ENCODE results near the gene NSUN3. TPM values are rescaled to one million over a fixed set of nuclear protein-coding genes. Genes with fewer than 3 reads are reported as not detected.

Gene NSUN3
- total and polyA plus RNA-seq, 12 donors = 3.1 to 18.9 (median 12.1) TPM

DNA sequence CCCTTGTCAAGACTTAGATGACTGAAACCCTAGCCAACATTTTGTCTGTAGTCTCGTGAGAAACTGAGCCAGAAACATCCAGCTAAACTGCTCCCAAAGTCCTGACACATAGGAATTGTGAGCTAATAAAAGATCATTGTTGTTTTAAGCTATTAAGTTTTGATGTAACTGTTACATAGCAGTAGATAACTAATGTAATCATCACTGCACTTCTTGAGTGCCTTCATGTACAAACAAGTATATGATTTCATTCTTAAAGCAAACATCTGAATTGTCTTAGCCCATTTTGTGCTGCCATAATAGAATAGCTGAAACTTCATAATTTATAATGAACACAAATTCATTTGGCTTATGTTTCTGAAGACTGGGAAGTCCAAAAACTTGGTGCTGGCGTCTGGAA, 87.3 kb downstream of the NSUN3 start:
- Histone ChIP-seq H3K4me3 (no peak overlapping the region), H3K27ac (no peak overlapping the region), H3K36me3 (replicated peaks in 1 of 2) (no peaks in the 10 kb centered on the region), H3K27me3 (no peaks in the 10 kb centered on the region), H3K9me3 (replicated peaks in 1 of 3) (no peaks in the 10 kb centered on the region), H3K4me1 (replicated peaks in 1 of 2) (no peaks in the 10 kb centered on the region)
- TF ChIP-seq POLR2A (IDR thresholded peaks at IDR 0.05) = no peak
- TF ChIP-seq, protein P1, sequence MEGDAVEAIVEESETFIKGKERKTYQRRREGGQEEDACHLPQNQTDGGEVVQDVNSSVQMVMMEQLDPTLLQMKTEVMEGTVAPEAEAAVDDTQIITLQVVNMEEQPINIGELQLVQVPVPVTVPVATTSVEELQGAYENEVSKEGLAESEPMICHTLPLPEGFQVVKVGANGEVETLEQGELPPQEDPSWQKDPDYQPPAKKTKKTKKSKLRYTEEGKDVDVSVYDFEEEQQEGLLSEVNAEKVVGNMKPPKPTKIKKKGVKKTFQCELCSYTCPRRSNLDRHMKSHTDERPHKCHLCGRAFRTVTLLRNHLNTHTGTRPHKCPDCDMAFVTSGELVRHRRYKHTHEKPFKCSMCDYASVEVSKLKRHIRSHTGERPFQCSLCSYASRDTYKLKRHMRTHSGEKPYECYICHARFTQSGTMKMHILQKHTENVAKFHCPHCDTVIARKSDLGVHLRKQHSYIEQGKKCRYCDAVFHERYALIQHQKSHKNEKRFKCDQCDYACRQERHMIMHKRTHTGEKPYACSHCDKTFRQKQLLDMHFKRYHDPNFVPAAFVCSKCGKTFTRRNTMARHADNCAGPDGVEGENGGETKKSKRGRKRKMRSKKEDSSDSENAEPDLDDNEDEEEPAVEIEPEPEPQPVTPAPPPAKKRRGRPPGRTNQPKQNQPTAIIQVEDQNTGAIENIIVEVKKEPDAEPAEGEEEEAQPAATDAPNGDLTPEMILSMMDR (IDR thresholded peaks at IDR 0.05) = no peak
- no peak for DNase-seq
- intact Hi-C loops (cut with DNase I) = no loop called here
- WGBS, 4 donors = 41 to 54% (median 45%) methylated on average over 2 of the region's 2 CpGs

DNA sequence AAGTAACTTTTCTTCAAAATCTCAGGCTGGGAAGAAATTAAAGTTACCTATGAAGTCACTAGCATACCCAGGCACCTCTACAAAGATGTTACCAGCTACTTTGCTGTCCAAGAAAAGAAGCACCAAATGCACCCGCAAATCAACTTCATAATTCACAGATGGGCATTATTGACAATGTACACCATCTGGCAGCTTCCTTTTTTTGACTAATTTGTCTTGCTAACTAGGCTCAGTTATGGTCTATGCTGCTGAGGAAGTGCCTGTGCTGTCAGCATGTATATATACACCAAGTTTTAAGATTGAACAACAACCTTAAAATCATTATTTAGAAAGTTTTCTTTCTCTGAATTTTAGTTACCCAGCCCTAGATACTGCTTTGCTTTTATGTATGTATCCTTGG, 93.8 kb downstream of the NSUN3 start:
- H3K36me3 ChIP-seq (replicated peaks in 1 of 2) = no peaks in the 10 kb centered on the region
- intact Hi-C loops (cut with DNase I) = no loop called here
- no peaks in the 10 kb centered on the region for H3K9me3 ChIP-seq (replicated peaks in 1 of 3)
- TF ChIP-seq, protein P1 (IDR thresholded peaks at IDR 0.05) = no peak
- no peak for TF ChIP-seq POLR2A (IDR thresholded peaks at IDR 0.05)
- 70 to 91% (median 77%) methylated on average over 1 of the region's 1 CpG for WGBS, 4 donors
- H3K4me1 ChIP-seq (replicated peaks in 1 of 2) = no peaks in the 10 kb centered on the region
- no peaks in the 10 kb centered on the region for H3K27me3 ChIP-seq
- no peak overlapping the region for H3K27ac ChIP-seq
- H3K4me3 ChIP-seq = no peak overlapping the region
- DNase-seq = no peak

DNA sequence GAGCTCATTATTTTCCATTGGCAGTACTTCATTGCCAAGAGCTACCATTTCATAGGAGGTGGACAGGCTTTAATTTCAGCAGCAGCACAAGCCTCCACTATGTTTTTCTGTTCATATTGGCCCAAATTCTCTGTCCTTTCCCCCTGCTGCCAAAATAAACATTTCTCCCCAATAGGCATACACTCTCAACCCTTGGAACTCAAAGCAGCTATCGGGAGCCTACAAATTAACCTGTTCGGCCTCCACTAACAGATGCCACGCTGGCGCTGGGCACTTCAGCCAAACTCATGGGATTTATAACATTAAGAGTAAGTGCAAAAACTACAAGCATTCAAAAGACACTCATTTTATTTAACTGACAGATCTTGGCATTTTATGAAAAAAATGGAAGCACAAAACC, 95.7 kb downstream of the NSUN3 start:
- intact Hi-C loops (cut with DNase I) = no loop called here
- no peak overlapping the region for H3K27ac ChIP-seq
- no peaks in the 10 kb centered on the region for H3K4me1 ChIP-seq (replicated peaks in 1 of 2)
- H3K27me3 ChIP-seq = no peaks in the 10 kb centered on the region
- TF ChIP-seq, protein P1 (IDR thresholded peaks at IDR 0.05) = no peak
- no peak for TF ChIP-seq POLR2A (IDR thresholded peaks at IDR 0.05)
- H3K36me3 ChIP-seq (replicated peaks in 1 of 2) = no peaks in the 10 kb centered on the region
- H3K4me3 ChIP-seq = no peak overlapping the region
- no peak for DNase-seq
- H3K9me3 ChIP-seq (replicated peaks in 1 of 3) = no peaks in the 10 kb centered on the region
- WGBS, 4 donors = 83 to 90% (median 85%) methylated on average over 4 of the region's 4 CpGs

DNA sequence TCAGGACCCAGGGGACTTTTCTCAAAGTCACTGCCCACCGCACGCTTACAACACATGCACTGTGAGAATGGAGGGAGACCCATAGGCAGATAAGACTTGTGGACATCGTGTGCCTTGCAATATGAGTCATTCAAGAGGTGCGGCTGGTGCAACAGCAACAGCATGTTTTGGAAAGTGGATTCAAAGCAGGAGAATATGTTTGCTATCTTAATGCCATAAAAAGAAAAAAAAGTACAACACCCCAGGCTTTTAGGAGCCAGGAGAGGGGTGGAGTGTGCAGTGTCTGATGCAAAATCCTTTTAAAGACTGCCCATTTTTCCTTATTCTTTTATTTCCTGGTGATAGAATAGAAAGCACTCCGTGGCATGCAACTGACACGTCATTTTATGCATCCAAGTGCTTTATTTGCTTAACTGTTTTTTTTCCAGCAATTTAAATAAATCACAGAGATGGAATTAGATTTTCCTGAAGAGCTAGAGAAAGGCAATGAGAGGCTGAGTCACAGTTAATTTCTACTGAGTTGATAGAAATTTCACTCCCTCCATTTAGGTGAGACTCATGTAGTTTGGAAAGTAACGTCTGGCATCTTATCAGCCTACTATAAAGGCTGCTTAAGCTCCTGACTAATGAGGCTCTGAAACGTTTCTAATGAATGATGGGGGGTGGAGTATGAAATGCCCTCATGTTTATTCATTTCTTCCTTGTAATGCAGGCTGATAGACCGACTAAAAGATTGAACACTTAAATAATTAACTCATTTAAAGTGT, 96.4 kb downstream of the NSUN3 start:
- DNase-seq = no peak
- H3K4me1 ChIP-seq (replicated peaks in 1 of 2) = no peaks in the 10 kb centered on the region
- no peaks in the 10 kb centered on the region for H3K9me3 ChIP-seq (replicated peaks in 1 of 3)
- no peaks in the 10 kb centered on the region for H3K36me3 ChIP-seq (replicated peaks in 1 of 2)
- TF ChIP-seq, protein P1 (IDR thresholded peaks at IDR 0.05) = no peak
- no peak for TF ChIP-seq POLR2A (IDR thresholded peaks at IDR 0.05)
- H3K27ac ChIP-seq = no peak overlapping the region
- WGBS, 4 donors = 53 to 58% (median 56%) methylated on average over 9 of the region's 9 CpGs
- no peak overlapping the region for H3K4me3 ChIP-seq
- H3K27me3 ChIP-seq = no peaks in the 10 kb centered on the region
- intact Hi-C loops (cut with DNase I) = no loop called here

Measured in adrenal gland (tissue), 12 donors.